ENCODE results near the gene MAP7D3. TPM values are rescaled to one million over a fixed set of nuclear protein-coding genes. Genes with fewer than 3 reads are reported as not detected.
A peak's percentile ranks its signal among the peaks of the same experiment; 100 is the strongest.

MAP7D3 gene
- total and polyA plus RNA-seq, 4 donors, result 9.8 to 30.9 (median 26.7) TPM

- DNase-seq (no peak), ATAC-seq (ENCODE audit: low FRiP score) (no peak)
- Histone ChIP-seq H3K9me3 (ENCODE audit: control insufficient read depth, low read length) (no peaks in the 10 kb centered on the region), H3K36me3 (ENCODE audit: control insufficient read depth in 1 of 2, insufficient read depth in 2 of 2, low read length in 1 of 2) (no peaks in the 10 kb centered on the region), H3K27me3 (ENCODE audit: control insufficient read depth in 1 of 2, insufficient read depth in 2 of 2, low read length in 1 of 2) (no peaks in the 10 kb centered on the region), H3K4me3 (ENCODE audit: low read length in 2 of 2) (no peak overlapping the region), H3K27ac (ENCODE audit: low read depth in 1 of 2, low read length in 2 of 2) (peak overlapping the region in 1 of 2 donors; percentile 67), H3K4me1 (ENCODE audit: control insufficient read depth in 1 of 2, insufficient read depth in 2 of 2, low read length in 2 of 2) (peaks cover 2% of the 10 kb centered on the region in 2 donors)
- WGBS, 2 donors, result 44 to 56% methylated on average over 10 of the region's 10 CpGs
- intact Hi-C loops (cut with DNase I), result no loop called here
These were observed 61.0 kb downstream of the MAP7D3 start for GRCh38 chrX:136190038-136190713.

- no peak for DNase-seq
- Histone ChIP-seq H3K4me3 (ENCODE audit: low read length in 2 of 2) (no peak overlapping the region), H3K27me3 (ENCODE audit: control insufficient read depth in 1 of 2, insufficient read depth in 2 of 2, low read length in 1 of 2) (no peaks in the 10 kb centered on the region), H3K36me3 (ENCODE audit: control insufficient read depth in 1 of 2, insufficient read depth in 2 of 2, low read length in 1 of 2) (no peaks in the 10 kb centered on the region), H3K27ac (ENCODE audit: low read depth in 1 of 2, low read length in 2 of 2) (peak overlapping the region in 1 of 2 donors; percentile 70), H3K9me3 (ENCODE audit: control insufficient read depth, low read length) (no peaks in the 10 kb centered on the region), H3K4me1 (ENCODE audit: control insufficient read depth in 1 of 2, insufficient read depth in 2 of 2, low read length in 2 of 2) (peaks cover 2% of the 10 kb centered on the region in 2 donors)
- ATAC-seq (ENCODE audit: low FRiP score), result peak; percentile 15
- 3 to 26% methylated on average over 2 of the region's 2 CpGs for WGBS, 2 donors
- intact Hi-C loops (cut with DNase I), result no loop called here
These were observed 62.0 kb downstream of the MAP7D3 start for GRCh38 chrX:136189222-136189621.

- 3 to 35% methylated on average over 3 of the region's 3 CpGs for WGBS, 2 donors
- Histone ChIP-seq H3K36me3 (ENCODE audit: control insufficient read depth in 1 of 2, insufficient read depth in 2 of 2, low read length in 1 of 2) (no peaks in the 10 kb centered on the region), H3K27ac (ENCODE audit: low read depth in 1 of 2, low read length in 2 of 2) (peak overlapping the region in 1 of 2 donors; percentile 71), H3K4me1 (ENCODE audit: control insufficient read depth in 1 of 2, insufficient read depth in 2 of 2, low read length in 2 of 2) (peaks cover 0 to under 1% of the 10 kb centered on the region in 2 donors), H3K4me3 (ENCODE audit: low read length in 2 of 2) (no peak overlapping the region), H3K9me3 (ENCODE audit: control insufficient read depth, low read length) (no peaks in the 10 kb centered on the region), H3K27me3 (ENCODE audit: control insufficient read depth in 1 of 2, insufficient read depth in 2 of 2, low read length in 1 of 2) (no peaks in the 10 kb centered on the region)
- intact Hi-C loops (cut with DNase I), result no loop called here
- DNase-seq (no peak), ATAC-seq (ENCODE audit: low FRiP score) (no peak)
These were observed 65.2 kb downstream of the MAP7D3 start for GRCh38 chrX:136186023-136186413.

- no peaks in the 10 kb centered on the region for H3K9me3 ChIP-seq (ENCODE audit: control insufficient read depth, low read length)
- H3K4me1 ChIP-seq (ENCODE audit: control insufficient read depth in 1 of 2, insufficient read depth in 2 of 2, low read length in 2 of 2), result no peaks in the 10 kb centered on the region
- DNase-seq, result no peak
- WGBS, 2 donors, result 3 to 9% methylated on average over 8 of the region's 8 CpGs
- ATAC-seq (ENCODE audit: low FRiP score), result peak; percentile 67
- H3K4me3 ChIP-seq (ENCODE audit: low read length in 2 of 2), result no peak overlapping the region
- H3K27me3 ChIP-seq (ENCODE audit: control insufficient read depth in 1 of 2, insufficient read depth in 2 of 2, low read length in 1 of 2), result no peaks in the 10 kb centered on the region
- intact Hi-C loops (cut with DNase I), result no loop called here
- H3K27ac ChIP-seq (ENCODE audit: low read depth in 1 of 2, low read length in 2 of 2), result no peak overlapping the region
- no peaks in the 10 kb centered on the region for H3K36me3 ChIP-seq (ENCODE audit: control insufficient read depth in 1 of 2, insufficient read depth in 2 of 2, low read length in 1 of 2)
These were observed 65.7 kb downstream of the MAP7D3 start for GRCh38 chrX:136185401-136186022.

- Histone ChIP-seq H3K4me1 (ENCODE audit: control insufficient read depth in 1 of 2, insufficient read depth in 2 of 2, low read length in 2 of 2) (peaks cover 0 to 3% of the 10 kb centered on the region in 2 donors), H3K9me3 (ENCODE audit: control insufficient read depth, low read length) (no peaks in the 10 kb centered on the region), H3K27ac (ENCODE audit: low read depth in 1 of 2, low read length in 2 of 2) (no peak overlapping the region), H3K27me3 (ENCODE audit: control insufficient read depth in 1 of 2, insufficient read depth in 2 of 2, low read length in 1 of 2) (no peaks in the 10 kb centered on the region), H3K4me3 (ENCODE audit: low read length in 2 of 2) (no peak overlapping the region), H3K36me3 (ENCODE audit: control insufficient read depth in 1 of 2, insufficient read depth in 2 of 2, low read length in 1 of 2) (no peaks in the 10 kb centered on the region)
- DNase-seq (no peak), ATAC-seq (ENCODE audit: low FRiP score) (no peak)
- WGBS, 2 donors, result 8 to 14% methylated on average over 1 of the region's 1 CpG
- intact Hi-C loops (cut with DNase I), result no loop called here
These were observed 67.3 kb downstream of the MAP7D3 start for GRCh38 chrX:136183917-136184316.

GRCh38 chrX:136183172-136183571 lies 68.0 kb downstream of the MAP7D3 start:
- H3K9me3 ChIP-seq (ENCODE audit: control insufficient read depth, low read length), result no peaks in the 10 kb centered on the region
- H3K4me3 ChIP-seq (ENCODE audit: low read length in 2 of 2), result no peak overlapping the region
- no peak overlapping the region for H3K27ac ChIP-seq (ENCODE audit: low read depth in 1 of 2, low read length in 2 of 2)
- WGBS, 2 donors, result 41 to 61% methylated on average over 4 of the region's 4 CpGs
- H3K36me3 ChIP-seq (ENCODE audit: control insufficient read depth in 1 of 2, insufficient read depth in 2 of 2, low read length in 1 of 2), result no peaks in the 10 kb centered on the region
- intact Hi-C loops (cut with DNase I), result no loop called here
- no peak for ATAC-seq (ENCODE audit: low FRiP score)
- DNase-seq, result no peak
- H3K4me1 ChIP-seq (ENCODE audit: control insufficient read depth in 1 of 2, insufficient read depth in 2 of 2, low read length in 2 of 2), result peaks cover 0 to 3% of the 10 kb centered on the region in 2 donors
- H3K27me3 ChIP-seq (ENCODE audit: control insufficient read depth in 1 of 2, insufficient read depth in 2 of 2, low read length in 1 of 2), result no peaks in the 10 kb centered on the region

GRCh38 chrX:136182414-136182813 lies 68.8 kb downstream of the MAP7D3 start:
- H3K27ac ChIP-seq (ENCODE audit: low read depth in 1 of 2, low read length in 2 of 2), result peak overlapping the region; percentile 43 to 68
- intact Hi-C loops (cut with DNase I), result no loop called here
- DNase-seq (no peak), ATAC-seq (ENCODE audit: low FRiP score) (peak; percentile 53)
- no peaks in the 10 kb centered on the region for H3K36me3 ChIP-seq (ENCODE audit: control insufficient read depth in 1 of 2, insufficient read depth in 2 of 2, low read length in 1 of 2)
- H3K27me3 ChIP-seq (ENCODE audit: control insufficient read depth in 1 of 2, insufficient read depth in 2 of 2, low read length in 1 of 2), result no peaks in the 10 kb centered on the region
- no peak overlapping the region for H3K4me3 ChIP-seq (ENCODE audit: low read length in 2 of 2)
- H3K9me3 ChIP-seq (ENCODE audit: control insufficient read depth, low read length), result no peaks in the 10 kb centered on the region
- peaks cover 0 to 3% of the 10 kb centered on the region in 2 donors for H3K4me1 ChIP-seq (ENCODE audit: control insufficient read depth in 1 of 2, insufficient read depth in 2 of 2, low read length in 2 of 2)
- 6 to 28% methylated on average over 3 of the region's 3 CpGs for WGBS, 2 donors

GRCh38 chrX:136179133-136179532 lies 72.1 kb downstream of the MAP7D3 start:
- intact Hi-C loops (cut with DNase I), result no loop called here
- peak overlapping the region in 1 of 2 donors; percentile 21 for H3K27ac ChIP-seq (ENCODE audit: low read depth in 1 of 2, low read length in 2 of 2)
- no peaks in the 10 kb centered on the region for H3K36me3 ChIP-seq (ENCODE audit: control insufficient read depth in 1 of 2, insufficient read depth in 2 of 2, low read length in 1 of 2)
- H3K4me3 ChIP-seq (ENCODE audit: low read length in 2 of 2), result no peak overlapping the region
- no peak for DNase-seq
- WGBS, 2 donors, result 28 to 50% methylated on average over 4 of the region's 4 CpGs
- H3K4me1 ChIP-seq (ENCODE audit: control insufficient read depth in 1 of 2, insufficient read depth in 2 of 2, low read length in 2 of 2), result peaks cover 0 to 7% of the 10 kb centered on the region in 2 donors
- H3K27me3 ChIP-seq (ENCODE audit: control insufficient read depth in 1 of 2, insufficient read depth in 2 of 2, low read length in 1 of 2), result no peaks in the 10 kb centered on the region
- no peak for ATAC-seq (ENCODE audit: low FRiP score)
- no peaks in the 10 kb centered on the region for H3K9me3 ChIP-seq (ENCODE audit: control insufficient read depth, low read length)

- intact Hi-C loops (cut with DNase I), result no loop called here
- peak; percentile 93 for ATAC-seq (ENCODE audit: low FRiP score)
- Histone ChIP-seq H3K27me3 (ENCODE audit: control insufficient read depth in 1 of 2, insufficient read depth in 2 of 2, low read length in 1 of 2) (no peaks in the 10 kb centered on the region), H3K4me1 (ENCODE audit: control insufficient read depth in 1 of 2, insufficient read depth in 2 of 2, low read length in 2 of 2) (peaks cover 0 to 7% of the 10 kb centered on the region in 2 donors), H3K36me3 (ENCODE audit: control insufficient read depth in 1 of 2, insufficient read depth in 2 of 2, low read length in 1 of 2) (no peaks in the 10 kb centered on the region), H3K4me3 (ENCODE audit: low read length in 2 of 2) (no peak overlapping the region), H3K27ac (ENCODE audit: low read depth in 1 of 2, low read length in 2 of 2) (no peak overlapping the region), H3K9me3 (ENCODE audit: control insufficient read depth, low read length) (no peaks in the 10 kb centered on the region)
- no peak for DNase-seq
- 2 to 5% methylated on average over 2 of the region's 2 CpGs for WGBS, 2 donors
These were observed 74.8 kb downstream of the MAP7D3 start for GRCh38 chrX:136176399-136176825.
